NOMO-1 treated with DMSO at 0.1 percent for 48 hours (cell line): ENCODE measurements around the gene PCDHGC5.

ENCODE experiments used
- DNase-seq: peaks from one replicate; lab custom pipeline; 2025; ENCODE audit not compliant: unreplicated experiment; lab: John Stamatoyannopoulos, UW

PCDHGC5 gene

DNA sequence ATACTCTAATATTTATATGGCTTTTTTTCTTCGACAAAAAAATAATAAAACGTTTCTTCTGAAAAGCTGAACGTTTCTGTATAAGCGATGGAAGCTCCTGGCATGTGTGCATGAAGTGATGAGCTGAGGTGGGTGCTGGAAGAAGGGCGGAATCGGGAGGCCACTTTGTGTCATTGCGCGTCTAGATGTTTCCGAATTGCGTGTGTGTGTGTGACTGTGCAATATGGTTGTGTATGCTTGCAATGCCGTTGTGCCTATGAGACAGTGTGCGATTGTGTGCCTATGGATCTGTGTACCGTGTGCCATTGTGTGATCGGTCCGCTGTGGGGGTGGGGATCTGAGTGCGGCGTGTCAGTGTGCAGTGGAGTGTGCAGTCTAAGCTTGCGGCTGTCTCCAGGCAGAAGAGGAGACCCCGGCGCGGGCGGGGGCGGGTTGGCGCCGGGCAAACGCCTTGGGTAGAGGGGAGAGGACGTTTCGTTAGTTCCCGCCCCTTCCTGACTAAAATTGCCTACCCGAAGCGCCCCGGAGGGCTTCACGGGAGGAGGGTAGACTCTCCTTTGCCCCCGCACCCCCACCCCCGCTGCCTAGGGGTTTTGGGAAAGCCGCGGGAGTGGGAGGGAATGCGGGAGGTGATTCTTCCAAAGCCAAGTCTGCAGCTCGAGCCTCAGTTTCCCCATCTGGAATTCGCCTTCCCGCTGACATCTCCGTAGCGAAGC, 24.2 kb downstream of the PCDHGC5 start:
- DNase-seq = no peak

DNA sequence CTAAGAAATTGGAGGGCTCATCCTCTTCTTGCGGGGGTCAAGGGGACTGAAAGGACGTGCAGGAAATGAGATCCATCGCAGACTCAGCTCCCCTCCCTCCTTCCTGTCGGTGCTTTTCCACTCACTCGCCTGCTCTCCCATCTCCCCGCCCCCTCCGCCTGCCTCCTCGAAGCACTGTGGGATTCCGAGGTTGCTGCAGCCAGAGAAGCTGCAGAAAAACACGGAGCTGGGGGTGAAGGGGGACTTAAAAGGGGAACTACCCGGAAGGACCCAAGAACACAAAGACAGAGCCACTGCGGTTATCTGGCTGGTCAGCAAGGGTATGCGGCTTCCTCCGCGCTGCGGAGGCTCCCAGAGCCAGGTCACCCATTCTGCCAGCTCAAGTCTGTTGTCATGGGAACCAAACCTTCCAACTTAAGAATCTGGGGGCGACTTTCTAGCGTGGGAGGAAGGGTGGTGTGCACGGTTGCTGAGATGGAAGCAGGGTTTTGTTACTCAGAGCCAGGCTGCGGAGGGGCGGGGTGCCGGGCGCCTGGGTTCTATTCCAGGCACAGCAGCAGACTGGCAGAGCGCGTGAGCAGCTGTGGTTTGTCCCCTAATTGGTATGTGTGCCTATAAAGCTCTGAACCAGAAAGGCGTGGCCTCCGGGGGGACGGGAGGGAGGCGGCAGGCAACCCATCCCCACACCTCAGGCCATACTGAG, 24.9 kb downstream of the PCDHGC5 start:
- no peak for DNase-seq

DNA sequence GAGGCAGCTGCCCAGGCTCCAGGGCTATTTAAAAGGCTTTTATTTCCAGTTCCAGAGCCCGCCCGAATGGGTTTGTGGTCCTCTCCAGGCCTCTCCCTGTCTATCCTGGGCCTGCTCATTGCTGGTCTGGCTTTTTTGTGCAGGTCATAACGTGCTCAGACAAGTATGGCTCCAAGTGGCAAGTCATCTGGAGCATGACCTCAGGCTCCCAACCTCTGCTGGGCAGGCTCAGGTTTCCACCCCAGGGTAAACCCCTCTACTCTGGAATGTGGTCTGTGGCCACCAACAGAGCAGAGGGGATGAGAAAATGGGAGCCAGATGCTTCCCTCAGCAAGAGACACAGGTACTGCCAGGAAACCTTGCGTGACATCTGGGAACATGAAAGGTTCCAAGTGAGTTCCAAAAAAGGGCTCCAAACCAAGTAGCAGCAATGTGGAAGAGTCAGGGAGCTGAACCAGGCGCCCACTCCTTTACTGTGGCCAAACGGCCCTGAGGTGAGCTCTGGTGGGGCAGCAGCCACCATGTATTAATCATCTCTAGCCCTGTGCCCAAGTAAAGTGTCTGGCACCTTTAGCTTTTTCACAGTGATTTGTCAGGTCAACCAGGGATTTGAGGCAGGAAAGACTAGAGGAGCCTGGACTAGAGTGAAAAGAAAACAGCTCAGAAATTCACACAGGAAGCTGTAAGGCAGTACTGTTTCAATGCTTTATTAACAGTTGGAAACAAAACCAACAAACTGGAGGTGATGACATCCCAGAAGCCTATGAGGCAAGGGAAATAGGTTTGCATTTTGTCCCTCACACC, 25.7 kb downstream of the PCDHGC5 start:
- no peak for DNase-seq

DNA sequence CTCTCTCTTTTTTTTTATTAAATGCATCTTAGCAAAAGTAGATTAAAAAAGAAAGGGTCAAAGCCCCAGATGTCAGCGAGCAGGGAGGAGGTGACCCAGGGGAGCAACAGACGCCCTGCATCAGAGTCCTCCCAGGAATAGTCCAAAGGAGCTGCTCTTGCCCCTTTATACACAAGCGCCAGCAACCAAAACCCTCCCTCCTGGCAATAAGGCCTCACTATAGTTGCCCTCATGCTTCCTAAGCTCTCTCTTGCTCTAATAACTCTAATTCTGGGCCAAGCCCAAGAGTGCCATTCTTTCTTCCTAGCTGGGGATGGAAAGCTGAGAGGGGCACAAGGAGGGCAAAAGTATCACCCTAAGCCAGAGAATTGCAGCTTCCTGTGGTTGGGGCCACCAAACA, 26.3 kb downstream of the PCDHGC5 start:
- no peak for DNase-seq

DNA sequence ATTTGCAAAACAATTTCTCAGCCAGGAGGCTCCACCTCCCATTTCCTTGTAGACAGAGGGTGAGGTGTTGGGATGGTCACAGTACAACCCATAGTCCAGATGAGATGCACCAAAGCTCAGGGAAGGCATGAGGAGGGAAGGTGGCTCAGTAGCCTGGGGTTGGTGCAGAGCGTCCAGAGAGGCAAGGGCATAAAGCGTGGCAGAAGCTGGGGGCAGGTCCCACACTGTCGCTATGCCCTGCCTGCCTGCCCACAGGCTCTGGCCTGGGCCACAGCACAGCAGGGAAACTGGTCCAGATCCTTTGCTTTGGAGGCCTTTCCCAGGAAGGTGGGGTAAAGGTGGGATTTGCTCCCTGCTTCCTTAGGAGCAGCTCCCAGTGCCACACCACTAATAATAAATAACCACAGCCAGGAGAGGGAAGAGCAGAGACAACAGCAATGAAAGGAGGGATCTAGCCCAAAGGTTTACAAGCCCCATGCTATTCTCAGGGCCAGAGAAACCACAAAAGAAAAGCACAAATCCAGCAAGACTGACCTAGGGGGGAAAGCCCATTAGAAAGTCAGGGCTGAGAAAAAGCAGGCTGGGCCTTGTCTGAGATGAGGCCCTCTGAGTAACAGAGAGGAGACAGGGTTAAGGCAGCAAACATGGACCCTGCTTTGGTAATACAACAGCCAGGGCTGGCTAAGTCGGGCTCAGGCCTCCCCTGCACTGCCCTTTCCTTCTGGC, 27.2 kb downstream of the PCDHGC5 start:
- DNase-seq = no peak

DNA sequence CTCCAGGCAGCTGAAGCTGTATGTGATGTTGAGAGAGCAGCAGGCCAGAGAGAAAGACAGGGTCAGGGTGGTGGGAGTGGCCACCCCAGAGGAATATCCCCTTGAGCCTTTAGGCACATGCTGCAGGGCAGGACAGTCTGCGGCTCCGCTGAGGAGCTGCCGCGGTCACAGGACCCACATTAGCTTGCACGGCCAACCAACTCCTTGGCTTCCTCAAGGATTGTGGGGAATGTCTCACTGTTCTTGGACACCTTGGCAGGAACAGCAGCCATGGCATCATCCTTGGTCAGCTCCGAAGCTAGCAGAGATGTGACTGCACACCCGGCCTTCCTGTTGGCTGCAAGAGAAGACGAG, 27.8 kb downstream of the PCDHGC5 start:
- DNase-seq = no peak

DNA sequence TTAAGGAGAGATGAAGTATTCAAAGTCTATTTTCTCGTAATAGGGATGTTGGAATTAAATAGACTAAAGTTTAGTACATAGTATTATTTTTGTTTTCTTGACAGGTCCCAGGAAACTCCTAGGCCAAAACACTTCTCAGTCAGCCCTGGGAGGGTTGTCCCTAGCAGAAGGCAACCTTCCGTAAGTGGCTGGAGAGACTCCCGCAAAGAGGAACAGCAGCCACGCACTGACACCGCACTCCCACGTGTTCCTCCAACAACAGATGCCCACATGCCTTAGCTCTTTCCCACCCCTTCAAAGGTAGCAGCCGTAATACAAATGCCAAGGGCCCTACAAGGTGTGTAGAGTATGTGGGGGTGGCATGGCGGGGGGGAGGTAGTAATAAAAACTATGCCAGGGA, 28.4 kb downstream of the PCDHGC5 start:
- DNase-seq = no peak

DNA sequence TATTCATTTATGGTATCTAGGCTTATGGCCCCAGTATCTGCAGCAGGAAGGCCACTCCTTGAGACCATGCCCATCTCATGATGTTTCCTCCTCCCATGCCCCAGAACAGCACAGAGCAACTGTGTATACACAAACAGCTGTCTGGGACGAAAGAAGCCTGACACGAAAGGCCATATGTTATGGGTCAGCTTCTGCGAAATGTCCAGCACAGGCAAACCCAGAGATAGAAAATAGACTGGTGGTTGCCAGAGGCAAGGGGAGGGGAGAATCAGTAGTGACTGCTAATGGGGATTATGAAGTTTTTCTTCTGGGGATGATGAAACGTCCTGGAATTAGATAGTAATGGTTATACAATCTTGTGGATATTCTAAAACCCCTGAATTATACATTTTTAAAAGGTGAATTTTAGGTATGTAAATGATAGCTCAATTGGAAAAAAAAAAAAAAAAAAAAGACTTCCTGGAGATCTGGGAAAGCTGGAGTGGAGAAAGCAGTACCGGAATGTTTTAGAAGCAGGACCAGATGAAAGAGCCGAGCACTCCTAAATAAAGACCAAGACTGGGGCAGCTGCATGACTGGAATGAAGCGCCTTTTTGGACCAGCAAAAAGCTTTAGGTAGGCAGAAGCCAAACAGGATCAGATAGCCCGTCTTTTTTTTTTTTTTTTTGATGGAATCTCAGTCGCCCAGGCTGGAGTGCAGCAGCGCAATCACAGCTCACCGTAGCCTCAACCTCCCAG, 29.2 kb downstream of the PCDHGC5 start:
- no peak for DNase-seq

DNA sequence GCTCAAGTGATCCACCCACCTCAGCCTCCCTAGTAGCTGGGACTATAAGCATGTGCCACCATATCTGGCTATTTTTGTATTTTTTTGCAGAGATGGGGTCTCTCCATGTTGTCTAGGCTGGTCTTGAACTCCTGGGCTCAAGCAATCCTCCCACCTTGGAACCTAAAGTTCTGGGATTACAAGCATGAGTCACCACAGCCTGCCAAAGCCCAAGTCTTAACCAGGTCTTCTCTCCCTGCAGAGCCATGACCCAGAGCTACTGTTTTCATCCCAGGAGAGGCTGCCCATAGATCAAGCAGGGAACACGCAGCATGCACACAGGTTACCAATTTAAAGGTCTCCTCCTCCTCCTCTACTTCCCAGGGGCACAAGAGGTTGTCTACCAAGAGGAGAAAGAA, 29.7 kb downstream of the PCDHGC5 start:
- no peak for DNase-seq

DNA sequence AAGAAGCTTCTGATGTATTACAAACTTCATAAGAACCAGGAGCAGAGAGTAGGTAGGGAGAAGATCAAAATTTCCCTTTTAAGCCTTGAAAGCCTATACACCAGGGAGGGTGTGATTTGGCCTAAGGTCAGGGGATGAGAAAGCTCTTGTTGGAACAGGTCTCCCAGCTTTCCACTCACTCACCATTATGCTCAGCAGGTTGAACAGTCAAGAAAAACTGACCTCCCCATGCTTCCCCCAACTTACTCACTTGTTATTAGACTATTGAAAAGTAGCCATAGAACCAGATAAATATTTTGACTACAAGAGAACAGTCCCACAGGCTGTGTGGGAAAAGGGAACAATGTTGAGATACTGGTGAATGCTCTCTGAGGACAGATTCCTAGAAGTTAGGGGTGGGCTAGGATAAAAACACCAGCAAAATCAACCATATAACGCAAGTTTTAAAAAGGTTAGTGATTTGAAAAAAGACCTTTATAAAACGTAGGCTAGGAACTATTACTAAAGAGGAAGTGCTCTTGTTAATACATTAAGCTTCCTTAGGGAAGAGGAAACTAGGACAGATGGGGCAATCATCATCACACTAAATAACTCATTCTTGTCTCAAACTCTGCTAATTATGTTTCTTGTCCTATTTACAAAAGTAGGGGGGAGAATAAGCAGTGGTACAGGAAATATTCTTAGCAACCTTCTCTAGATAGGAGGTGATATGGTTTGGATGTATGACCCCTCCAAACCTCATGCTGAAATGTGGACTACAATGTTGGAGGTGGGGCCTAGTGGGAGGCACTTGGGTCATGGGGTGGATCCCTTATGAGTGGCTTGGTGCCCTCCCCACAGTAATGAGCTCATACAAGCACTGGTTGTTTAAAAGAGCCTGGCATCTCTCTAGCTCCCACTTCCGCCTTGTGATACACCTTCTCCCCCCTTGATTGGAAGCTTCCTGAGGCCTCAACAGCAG, 31.0 kb downstream of the PCDHGC5 start:
- DNase-seq = peak; percentile 44

DNA sequence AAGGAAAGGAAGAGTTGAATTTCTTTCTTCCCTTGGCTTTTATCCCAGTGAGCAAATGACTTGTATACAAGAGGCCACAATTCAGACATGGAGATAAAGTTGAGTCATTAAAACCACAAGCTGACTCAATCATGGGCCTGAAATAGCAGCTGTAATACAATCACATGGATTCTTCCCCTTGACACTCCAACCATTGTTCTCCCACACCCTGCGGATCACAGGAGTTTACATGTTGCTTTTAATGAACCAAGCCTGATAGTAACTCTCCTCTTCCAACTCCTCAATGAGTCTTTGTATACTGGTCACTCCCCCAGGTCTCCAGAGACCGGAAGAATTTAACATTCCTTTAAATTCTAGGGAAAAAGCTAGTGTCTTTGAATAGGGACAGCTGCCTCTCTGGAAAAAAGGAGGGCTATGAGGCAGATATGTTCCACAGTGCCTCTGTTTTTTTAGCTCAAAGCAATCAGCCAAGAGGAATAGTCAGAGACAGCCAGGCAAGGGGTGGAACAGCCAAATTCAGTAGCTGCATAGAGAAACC, 32.4 kb downstream of the PCDHGC5 start:
- peak; percentile 91 for DNase-seq

DNA sequence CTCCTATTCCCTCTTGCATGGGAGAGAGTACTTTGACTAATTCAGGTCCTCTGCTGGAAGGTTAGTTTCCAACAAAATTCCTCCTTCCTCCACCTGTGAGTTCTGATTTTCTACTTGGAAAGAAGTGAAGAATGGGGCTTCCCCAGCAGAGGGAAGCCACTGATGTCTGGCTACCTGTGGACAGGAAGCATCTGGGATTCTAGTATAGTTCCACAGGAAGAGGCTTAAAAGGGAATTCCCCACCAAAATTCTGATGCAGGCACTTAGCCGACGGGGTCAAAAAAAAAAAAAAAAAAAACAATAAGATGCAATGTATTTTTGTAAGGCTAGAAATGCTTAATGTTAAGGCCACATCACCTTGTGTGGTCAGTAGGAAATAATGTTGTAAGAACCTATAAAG, 33.4 kb downstream of the PCDHGC5 start:
- no peak for DNase-seq

DNA sequence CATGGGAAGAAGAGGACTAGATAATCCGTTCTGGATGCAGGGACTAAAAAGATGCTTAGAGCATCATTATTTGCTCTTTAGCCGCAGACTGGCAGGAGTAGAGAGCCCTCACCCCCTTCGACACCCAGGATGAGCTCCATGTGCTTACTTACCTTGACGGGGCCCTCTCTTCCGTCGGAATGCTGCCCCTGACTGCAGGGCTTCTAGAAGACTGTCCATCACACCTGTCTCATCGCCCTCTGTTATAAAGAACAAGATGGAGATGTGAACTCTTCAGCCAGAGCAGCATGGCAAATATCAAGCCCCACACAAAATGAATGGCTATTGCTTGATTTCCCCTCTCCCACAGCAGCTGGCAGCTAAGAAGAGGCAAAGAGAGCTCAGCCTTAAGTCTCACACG, 35.1 kb downstream of the PCDHGC5 start:
- DNase-seq = no peak

DNA sequence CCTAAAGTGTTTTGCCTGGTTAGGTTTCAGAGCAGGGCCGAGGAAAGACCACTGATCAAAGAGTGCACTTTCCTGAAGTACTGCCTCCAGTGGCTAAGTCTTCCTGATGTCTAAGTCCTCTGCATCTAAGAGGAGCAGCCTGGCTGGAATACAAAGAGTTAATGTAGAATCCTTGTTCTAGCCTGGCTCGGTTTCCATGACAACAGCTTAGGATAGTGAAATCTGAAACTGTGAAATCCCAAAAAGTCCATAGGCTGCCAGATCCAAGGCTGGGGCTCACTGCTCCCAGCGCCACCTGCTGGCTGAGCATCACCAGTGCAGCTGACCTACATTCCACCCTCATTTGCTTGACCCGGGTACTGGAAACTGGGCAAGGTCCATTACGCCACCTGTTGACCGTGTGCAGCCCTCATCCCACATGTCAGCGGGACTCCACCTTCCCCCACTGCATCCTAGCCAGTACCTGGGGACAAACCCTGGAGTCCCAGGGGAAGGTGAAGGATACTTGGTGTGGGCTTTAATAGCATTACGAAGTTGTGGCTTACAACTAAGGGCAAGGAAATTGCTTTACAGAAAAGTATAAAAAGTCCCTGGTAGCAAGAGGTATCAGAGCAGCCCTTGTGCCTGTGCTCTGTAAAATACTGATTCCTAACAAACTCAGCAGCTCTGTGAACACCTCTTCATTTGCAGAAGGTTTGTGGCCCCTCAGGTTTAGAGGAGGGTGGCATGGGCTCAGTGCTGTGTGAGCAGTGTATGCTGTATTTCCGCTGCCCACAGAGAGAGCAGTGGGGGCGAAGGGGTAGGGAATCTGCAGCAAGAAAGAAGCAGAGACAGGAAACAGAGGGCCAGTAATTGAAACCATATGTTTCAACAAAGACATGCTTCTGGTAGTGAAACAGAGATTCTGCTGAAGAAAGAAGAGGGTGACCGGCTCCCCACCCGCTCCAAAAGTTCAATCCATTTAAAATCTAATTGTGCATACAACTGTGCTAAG, 36.0 kb downstream of the PCDHGC5 start:
- peak; percentile 45 for DNase-seq

DNA sequence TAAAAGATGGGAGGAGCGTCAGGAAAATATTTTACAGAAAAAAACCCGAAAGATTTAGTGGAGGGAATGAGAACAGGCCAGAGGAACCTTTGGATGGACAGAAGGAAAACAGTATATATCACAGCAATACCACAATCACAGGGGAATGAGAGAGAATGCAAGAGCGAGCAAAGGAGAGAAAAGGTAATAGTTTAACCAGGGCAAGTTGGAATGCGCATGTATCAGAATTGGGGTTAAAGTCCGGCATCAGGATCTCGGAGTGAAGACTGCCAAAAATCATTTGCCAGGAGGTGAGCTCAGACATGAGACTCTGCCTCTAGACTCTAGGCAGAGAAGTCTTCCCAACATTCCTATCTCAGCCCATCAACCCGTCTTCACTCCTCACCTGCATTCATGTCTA, 36.8 kb downstream of the PCDHGC5 start:
- DNase-seq = no peak

DNA sequence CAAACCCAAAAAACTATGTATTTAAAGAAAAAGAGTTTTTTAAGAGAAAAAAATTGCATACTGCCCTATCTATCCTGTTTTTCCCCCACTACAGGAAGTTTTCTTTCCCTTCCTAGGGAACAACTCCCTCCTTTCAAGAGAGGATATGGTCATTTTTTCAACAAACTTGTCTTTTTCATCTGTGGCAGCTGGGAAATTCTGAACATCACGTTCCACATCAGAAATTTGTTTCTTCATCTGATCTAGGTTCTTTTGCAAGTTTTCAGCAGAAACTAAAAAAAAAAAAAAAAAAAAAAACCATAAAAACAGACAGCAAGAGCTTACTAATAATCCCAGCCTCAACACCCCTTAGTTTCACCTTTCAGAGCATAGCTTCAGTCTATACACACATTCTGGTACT, 38.5 kb downstream of the PCDHGC5 start:
- DNase-seq = no peak

DNA sequence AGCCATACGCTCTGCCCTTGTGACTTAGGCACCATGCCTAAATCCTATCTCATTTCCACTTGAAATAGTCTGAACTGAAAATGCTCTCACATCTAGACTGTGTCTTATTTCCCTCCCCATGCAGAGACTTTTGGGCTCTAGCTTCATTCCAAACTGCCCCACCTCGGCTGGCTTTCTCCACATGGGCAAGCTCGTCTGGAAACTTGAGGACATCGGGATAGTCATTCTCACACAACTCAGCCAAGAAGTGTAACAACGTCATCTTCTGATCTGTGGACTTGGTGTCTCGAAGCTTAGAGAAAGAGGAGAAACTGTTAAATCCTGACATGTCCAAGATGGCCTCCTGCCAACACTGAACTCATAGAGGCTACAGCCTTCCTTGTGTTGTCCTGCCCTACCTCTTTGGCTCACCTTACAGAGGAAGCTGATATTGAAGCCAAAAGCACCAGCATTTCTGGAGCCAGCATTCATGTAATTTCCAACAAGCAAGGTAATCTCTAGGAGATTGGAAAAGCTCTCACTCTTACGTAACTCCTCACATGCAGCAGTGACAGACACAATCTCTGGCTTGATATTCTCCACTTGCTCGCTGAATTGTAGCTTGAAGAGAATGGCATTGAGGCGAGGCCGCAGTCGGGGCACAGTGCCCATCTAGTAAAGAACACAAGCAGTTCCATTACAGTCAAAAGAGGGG, 39.6 kb downstream of the PCDHGC5 start:
- DNase-seq = no peak

DNA sequence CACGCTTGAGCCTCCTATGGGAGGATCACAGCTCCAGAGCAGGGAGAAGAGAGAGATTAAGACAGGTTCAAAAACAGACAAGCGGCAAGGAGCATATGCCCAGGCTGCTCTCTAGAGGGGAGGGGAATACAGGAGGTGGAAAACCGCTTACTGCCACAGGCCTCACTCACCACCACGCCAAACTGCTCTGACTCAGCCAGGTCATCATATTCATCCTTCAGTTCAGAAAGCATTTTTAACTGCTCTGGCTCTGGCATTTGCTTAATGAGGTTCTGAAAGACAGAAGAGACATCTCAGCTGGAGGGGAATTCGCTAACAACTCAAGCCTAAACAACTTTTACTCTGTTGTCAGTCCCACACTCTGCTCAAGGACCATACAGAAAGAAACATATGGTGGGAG, 40.1 kb downstream of the PCDHGC5 start:
- DNase-seq = no peak
